ENCODE results near the gene COBL. TPM values are rescaled to one million over a fixed set of nuclear protein-coding genes. Genes with fewer than 3 reads are reported as not detected.

Gene COBL
- total RNA-seq, 1 donor from 2014 or later, result 6.3 TPM

DNA sequence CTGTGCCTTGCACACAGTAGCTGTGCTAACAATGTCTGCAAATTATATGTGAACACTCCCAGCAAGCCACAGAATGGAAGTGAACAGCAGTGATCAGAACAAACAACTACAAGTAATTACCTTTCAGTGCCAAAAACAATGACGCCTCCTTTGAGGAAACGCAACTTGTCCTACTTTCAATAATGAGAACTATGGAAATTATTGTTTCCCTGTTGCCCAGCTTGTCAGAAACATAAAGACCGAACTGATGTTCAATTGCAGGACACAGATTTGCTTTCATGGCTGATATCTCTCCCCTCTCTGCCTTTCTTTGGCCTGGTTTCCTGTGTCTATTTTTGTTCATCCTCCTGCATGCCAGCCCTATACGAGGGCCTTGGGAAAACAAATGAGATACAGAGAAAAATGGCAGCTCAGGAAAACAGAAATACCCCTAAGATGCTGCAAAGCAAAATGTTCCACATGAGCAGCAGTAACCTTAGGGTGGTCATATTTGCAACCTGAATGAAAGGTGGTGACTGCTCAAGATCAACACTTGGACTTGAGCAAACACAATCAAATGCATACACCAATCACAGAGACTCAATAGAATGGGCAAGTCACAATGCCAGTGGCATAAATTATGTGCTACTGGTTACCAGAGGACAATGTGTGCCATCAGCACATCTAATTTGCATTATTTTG is 26.8 kb downstream of the COBL start:
- H3K4me1 ChIP-seq, result peaks cover 11% of the 10 kb centered on the region
- no peak overlapping the region for H3K27ac ChIP-seq
- Mint-ChIP-seq H3K4me1 (peaks cover 2% of the 10 kb centered on the region), H3K27ac (no peak overlapping the region), H3K4me3 (no peak overlapping the region), H3K27me3 (ENCODE audit: insufficient read depth, low read depth) (peaks cover 8% of the 10 kb centered on the region), H3K9me3 (no peaks in the 10 kb centered on the region), H3K36me3 (no peaks in the 10 kb centered on the region)
- peaks cover 53% of the 10 kb centered on the region for H3K79me2 ChIP-seq (ENCODE audit: low read depth)
- H4K20me1 ChIP-seq (ENCODE audit: low read depth), result no peaks in the 10 kb centered on the region
- no peaks in the 10 kb centered on the region for H3K9me3 ChIP-seq (ENCODE audit: low read depth)
- H2AFZ ChIP-seq (replicated peaks), result no peak overlapping the region
- TF ChIP-seq EZH2phosphoT487 (IDR thresholded peaks at IDR 0.05) (no peak), EZH2 (IDR thresholded peaks at IDR 0.05) (no peak)
- TF ChIP-seq, protein P1, sequence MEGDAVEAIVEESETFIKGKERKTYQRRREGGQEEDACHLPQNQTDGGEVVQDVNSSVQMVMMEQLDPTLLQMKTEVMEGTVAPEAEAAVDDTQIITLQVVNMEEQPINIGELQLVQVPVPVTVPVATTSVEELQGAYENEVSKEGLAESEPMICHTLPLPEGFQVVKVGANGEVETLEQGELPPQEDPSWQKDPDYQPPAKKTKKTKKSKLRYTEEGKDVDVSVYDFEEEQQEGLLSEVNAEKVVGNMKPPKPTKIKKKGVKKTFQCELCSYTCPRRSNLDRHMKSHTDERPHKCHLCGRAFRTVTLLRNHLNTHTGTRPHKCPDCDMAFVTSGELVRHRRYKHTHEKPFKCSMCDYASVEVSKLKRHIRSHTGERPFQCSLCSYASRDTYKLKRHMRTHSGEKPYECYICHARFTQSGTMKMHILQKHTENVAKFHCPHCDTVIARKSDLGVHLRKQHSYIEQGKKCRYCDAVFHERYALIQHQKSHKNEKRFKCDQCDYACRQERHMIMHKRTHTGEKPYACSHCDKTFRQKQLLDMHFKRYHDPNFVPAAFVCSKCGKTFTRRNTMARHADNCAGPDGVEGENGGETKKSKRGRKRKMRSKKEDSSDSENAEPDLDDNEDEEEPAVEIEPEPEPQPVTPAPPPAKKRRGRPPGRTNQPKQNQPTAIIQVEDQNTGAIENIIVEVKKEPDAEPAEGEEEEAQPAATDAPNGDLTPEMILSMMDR (IDR thresholded peaks at IDR 0.05), result no peak
- H3K4me2 ChIP-seq, result peak overlapping the region; percentile 13
- no peaks in the 10 kb centered on the region for H3K36me3 ChIP-seq
- H3F3A ChIP-seq (ENCODE audit: low read depth), result no peaks in the 10 kb centered on the region
- H3K27me3 ChIP-seq, result no peaks in the 10 kb centered on the region
- H3K4me3 ChIP-seq, result no peak overlapping the region
- H3K9ac ChIP-seq, result no peak overlapping the region
- no peak for DNase-seq (ENCODE audit: low spot score)

DNA sequence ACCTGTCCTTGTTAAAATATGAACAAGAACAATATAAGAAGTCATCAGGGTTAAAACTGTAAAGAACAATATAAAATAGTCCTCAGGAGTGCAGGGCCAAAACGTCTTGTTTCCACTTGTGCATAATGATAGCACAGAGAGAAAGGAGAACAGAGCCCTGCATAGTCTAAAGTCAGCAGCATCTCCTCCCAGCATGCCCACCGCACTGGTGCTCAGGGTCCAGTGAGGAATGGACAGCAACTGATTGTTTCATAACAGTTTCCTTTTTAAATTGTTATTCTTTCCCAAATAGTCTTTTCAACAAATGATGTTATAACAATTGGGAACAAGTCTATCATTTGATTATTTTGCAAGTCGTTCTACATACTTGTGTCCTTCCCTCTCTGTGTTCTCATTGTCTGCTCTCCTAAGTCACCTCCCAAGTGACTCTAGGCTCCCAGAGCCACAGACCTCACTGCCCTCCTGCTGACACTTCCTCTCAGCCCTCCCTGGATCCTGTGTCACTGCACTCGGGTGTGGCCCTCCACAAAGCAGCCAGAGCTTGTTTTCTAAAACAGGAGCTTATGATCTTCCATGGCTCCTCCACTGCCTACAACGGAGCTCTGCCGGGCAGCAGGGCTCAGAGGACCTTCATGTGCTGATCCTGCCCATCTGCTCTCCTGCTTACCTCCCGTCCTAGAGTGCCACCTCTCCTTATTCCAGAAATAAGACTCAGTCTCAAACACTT is 27.6 kb downstream of the COBL start:
- no peaks in the 10 kb centered on the region for H3K9me3 Mint-ChIP-seq
- peaks cover 8% of the 10 kb centered on the region for H3K27me3 Mint-ChIP-seq (ENCODE audit: insufficient read depth, low read depth)
- Histone ChIP-seq H3K36me3 (no peaks in the 10 kb centered on the region), H3K27me3 (no peaks in the 10 kb centered on the region), H2AFZ (replicated peaks) (no peak overlapping the region), H3K4me1 (peaks cover 11% of the 10 kb centered on the region), H4K20me1 (ENCODE audit: low read depth) (no peaks in the 10 kb centered on the region), H3K4me2 (peak overlapping the region; percentile 13), H3K4me3 (no peak overlapping the region), H3K27ac (no peak overlapping the region), H3K9ac (no peak overlapping the region), H3K79me2 (ENCODE audit: low read depth) (peaks cover 58% of the 10 kb centered on the region), H3F3A (ENCODE audit: low read depth) (no peaks in the 10 kb centered on the region), H3K9me3 (ENCODE audit: low read depth) (no peaks in the 10 kb centered on the region)
- DNase-seq (ENCODE audit: low spot score), result no peak
- TF ChIP-seq, protein P1 (IDR thresholded peaks at IDR 0.05), result no peak
- TF ChIP-seq EZH2 (IDR thresholded peaks at IDR 0.05) (no peak), EZH2phosphoT487 (IDR thresholded peaks at IDR 0.05) (no peak)
- H3K36me3 Mint-ChIP-seq, result no peaks in the 10 kb centered on the region
- H3K27ac Mint-ChIP-seq, result no peak overlapping the region
- H3K4me3 Mint-ChIP-seq, result no peak overlapping the region
- H3K4me1 Mint-ChIP-seq, result peaks cover 2% of the 10 kb centered on the region

DNA sequence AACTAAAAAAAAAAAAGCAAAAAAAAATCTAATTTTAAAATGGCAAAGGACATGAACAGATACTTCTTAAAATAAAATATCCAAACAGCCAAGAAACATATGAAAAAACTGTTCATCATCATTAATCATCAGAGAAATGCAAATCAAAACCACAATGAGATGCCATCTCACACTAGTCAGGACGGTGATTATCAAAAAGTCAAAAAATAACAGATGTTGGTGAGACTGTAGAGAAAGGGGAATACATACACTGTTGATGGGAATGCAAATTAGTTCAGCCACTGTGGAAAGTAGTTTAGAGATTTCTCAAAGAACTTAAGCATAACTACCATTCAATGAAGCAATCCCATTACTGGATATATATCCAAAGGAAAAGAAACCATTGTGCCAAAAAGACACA is 30.2 kb downstream of the COBL start:
- TF ChIP-seq EZH2 (IDR thresholded peaks at IDR 0.05) (no peak), EZH2phosphoT487 (IDR thresholded peaks at IDR 0.05) (no peak)
- TF ChIP-seq, protein P1 (IDR thresholded peaks at IDR 0.05), result no peak
- DNase-seq (ENCODE audit: low spot score), result no peak
- Mint-ChIP-seq H3K27me3 (ENCODE audit: insufficient read depth, low read depth) (peaks cover 6% of the 10 kb centered on the region), H3K4me1 (peaks cover 2% of the 10 kb centered on the region), H3K36me3 (no peaks in the 10 kb centered on the region), H3K4me3 (no peak overlapping the region), H3K9me3 (peaks cover 6% of the 10 kb centered on the region), H3K27ac (no peak overlapping the region)
- Histone ChIP-seq H2AFZ (replicated peaks) (no peak overlapping the region), H3K4me2 (no peak overlapping the region), H3K79me2 (ENCODE audit: low read depth) (peaks cover 62% of the 10 kb centered on the region), H3K9ac (no peak overlapping the region), H3K36me3 (no peaks in the 10 kb centered on the region), H3K4me3 (no peak overlapping the region), H3F3A (ENCODE audit: low read depth) (no peaks in the 10 kb centered on the region), H3K4me1 (peaks cover 6% of the 10 kb centered on the region), H4K20me1 (ENCODE audit: low read depth) (no peaks in the 10 kb centered on the region), H3K27me3 (no peaks in the 10 kb centered on the region), H3K9me3 (ENCODE audit: low read depth) (no peaks in the 10 kb centered on the region), H3K27ac (no peak overlapping the region)
